RWPE2 (cell line): ENCODE results near the gene BHLHE23.
A peak's percentile ranks its signal among the peaks of the same experiment; 100 is the strongest.

Experiments used
- ATAC-seq: fragments of 200-7000 bp; cut with Tn5 transposase; 3 replicates; pipeline ENCODE4 v1.9.1; 2021; ENCODE audit warnings: low read depth
- DNase-seq: peaks from one replicate; pipeline ENCODE4 v3.0.0-alpha.2; 2020; ENCODE audit warnings: low spot score
- H3K27ac ChIP-seq: fragments of 450-650 bp; 2 replicates; pipeline ENCODE4 v1.5.1; 2017; ENCODE audit warnings: mild to moderate bottlenecking; ENCODE audit not compliant: poor library complexity, severe bottlenecking
- H3K27me3 ChIP-seq: fragments of 250-450 bp; sonication (Bioruptor Pico); 2 replicates; pipeline ENCODE4 v1.5.1; 2021; ENCODE audit warnings: mild to moderate bottlenecking, moderate library complexity; ENCODE audit not compliant: insufficient read depth, poor library complexity, severe bottlenecking
- H3K36me3 ChIP-seq: fragments of 250-450 bp; sonication (Bioruptor Pico); 2 replicates; pipeline ENCODE4 v1.5.1; 2020; ENCODE audit warnings: low read depth, mild to moderate bottlenecking, moderate library complexity
- H3K4me1 ChIP-seq: fragments of 250-450 bp; sonication (Bioruptor Pico); 2 replicates; pipeline ENCODE4 v1.5.1; 2021; ENCODE audit warnings: mild to moderate bottlenecking, moderate library complexity; ENCODE audit not compliant: insufficient read depth, poor library complexity, severe bottlenecking
- H3K4me3 ChIP-seq: fragments of 250-450 bp; sonication (Bioruptor Pico); 2 replicates; pipeline ENCODE4 v1.5.1; 2021; ENCODE audit warnings: mild to moderate bottlenecking, moderate library complexity; ENCODE audit not compliant: severe bottlenecking
- H3K9me3 ChIP-seq: fragments of 250-450 bp; sonication (Bioruptor Pico); 2 replicates; pipeline ENCODE4 v1.5.1; 2021; ENCODE audit warnings: mild to moderate bottlenecking, moderate library complexity; ENCODE audit not compliant: severe bottlenecking
- CTCF ChIP-seq: fragments of 450-650 bp; IDR thresholded peaks from one replicate; pipeline ENCODE4 v1.5.1; 2017; ENCODE audit warnings: mild to moderate bottlenecking, moderate library complexity; ENCODE audit not compliant: poor library complexity, severe bottlenecking

Gene BHLHE23

GRCh38 chr20:63044204-63044600 lies 37.4 kb upstream of the BHLHE23 start:
- no peaks in the 10 kb centered on the region for H3K36me3 ChIP-seq
- no peak overlapping the region for H3K4me3 ChIP-seq
- H3K27ac ChIP-seq, result no peak overlapping the region
- TF ChIP-seq CTCF, result no peak
- ATAC-seq (no peak), DNase-seq (peak; percentile 72)
- H3K9me3 ChIP-seq, result no peaks in the 10 kb centered on the region
- no peaks in the 10 kb centered on the region for H3K4me1 ChIP-seq
- peaks cover 74% of the 10 kb centered on the region for H3K27me3 ChIP-seq

DNA sequence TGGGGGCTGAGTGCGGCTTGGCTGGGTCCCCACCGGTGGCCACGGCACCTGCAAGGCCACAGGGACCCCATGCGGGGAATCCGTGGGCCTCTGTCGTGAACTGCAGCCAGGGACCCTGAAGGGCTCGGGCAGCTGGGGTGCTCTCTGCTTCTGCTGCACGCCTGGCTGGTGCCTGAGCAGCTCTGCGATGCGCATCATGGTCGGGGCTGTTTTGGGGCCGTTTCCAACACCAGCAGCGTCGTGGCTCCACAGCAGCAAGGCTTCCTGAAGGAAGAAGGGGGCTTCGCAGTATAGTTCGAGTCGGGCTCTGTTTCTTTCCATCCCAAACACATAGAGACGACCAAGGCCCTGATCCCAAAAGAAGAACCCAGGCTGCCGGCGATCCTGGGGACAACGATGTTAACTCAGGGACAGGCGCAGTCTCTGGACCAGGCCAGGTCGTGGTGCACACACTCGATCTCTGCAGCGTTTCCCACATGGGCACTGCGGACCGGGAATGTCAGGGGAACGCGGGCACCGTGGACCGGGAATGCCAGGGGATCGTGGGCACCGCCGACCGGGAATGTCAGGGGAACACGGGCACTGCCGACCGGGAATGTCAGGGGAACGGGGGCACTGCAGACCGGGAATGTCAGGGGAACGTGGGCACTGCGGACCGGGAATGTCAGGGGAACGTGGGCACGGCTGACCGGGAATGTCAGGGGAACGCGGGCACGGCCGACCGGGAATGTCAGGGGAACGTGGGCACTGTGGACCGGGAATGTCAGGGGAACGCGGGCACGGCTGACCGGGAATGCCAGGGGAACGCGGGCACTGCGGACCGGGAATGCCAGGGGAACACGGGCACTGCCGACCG lies 36.8 kb upstream of the BHLHE23 start:
- ATAC-seq (no peak), DNase-seq (peak; percentile 81)
- no peak overlapping the region for H3K4me3 ChIP-seq
- H3K4me1 ChIP-seq, result no peaks in the 10 kb centered on the region
- H3K27ac ChIP-seq, result no peak overlapping the region
- no peak for TF ChIP-seq CTCF
- no peaks in the 10 kb centered on the region for H3K36me3 ChIP-seq
- H3K27me3 ChIP-seq, result peaks cover 78% of the 10 kb centered on the region
- no peaks in the 10 kb centered on the region for H3K9me3 ChIP-seq

DNA sequence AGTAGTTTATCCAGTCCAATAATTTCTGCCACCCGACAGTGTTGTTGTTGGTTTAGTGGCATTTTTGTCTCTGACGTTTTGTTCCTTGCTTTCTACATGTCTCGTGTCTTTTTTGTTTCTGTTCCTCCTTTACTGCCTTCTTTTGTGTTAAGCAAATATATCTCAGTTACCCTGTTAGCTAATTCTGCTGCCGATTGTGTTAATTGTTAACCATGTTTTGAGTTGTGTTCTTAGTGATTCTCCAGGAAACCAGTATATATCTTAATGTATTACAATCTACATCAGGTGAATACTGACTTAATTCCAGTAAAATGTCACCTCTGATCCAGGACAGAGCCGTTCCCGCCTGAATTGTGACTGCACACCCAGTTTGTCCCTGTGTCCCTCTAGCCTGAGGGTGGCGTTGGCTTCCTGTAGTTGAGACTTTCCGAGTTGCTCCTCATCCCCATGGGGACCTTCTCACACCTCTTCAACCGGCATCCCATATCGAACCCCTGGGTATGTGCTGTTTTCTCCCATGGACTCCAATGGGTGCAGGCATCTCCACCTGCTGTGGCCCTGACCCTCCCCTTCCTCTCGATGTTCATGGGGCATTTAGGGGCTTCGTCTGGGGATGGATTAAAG lies 35.8 kb upstream of the BHLHE23 start:
- Histone ChIP-seq H3K4me1 (no peaks in the 10 kb centered on the region), H3K9me3 (no peaks in the 10 kb centered on the region), H3K36me3 (no peaks in the 10 kb centered on the region), H3K27me3 (peaks cover 84% of the 10 kb centered on the region), H3K27ac (no peak overlapping the region), H3K4me3 (no peak overlapping the region)
- no peak for ATAC-seq
- DNase-seq, result peak; percentile 57
- no peak for TF ChIP-seq CTCF

- no peaks in the 10 kb centered on the region for H3K36me3 ChIP-seq
- H3K4me3 ChIP-seq, result no peak overlapping the region
- DNase-seq (peak; percentile 20), ATAC-seq (no peak)
- no peak overlapping the region for H3K27ac ChIP-seq
- no peaks in the 10 kb centered on the region for H3K9me3 ChIP-seq
- peaks cover 84% of the 10 kb centered on the region for H3K27me3 ChIP-seq
- no peaks in the 10 kb centered on the region for H3K4me1 ChIP-seq
- no peak for TF ChIP-seq CTCF
Observed at GRCh38 chr20:63041776-63042175, 35.0 kb upstream of the BHLHE23 start.
